WTC11 (cell line): ENCODE data around the gene ACOXL.

Experiments
- AFF4 ChIP-seq: sonication (generic); formaldehyde crosslinking; IDR thresholded peaks from 2 replicates; pipeline ENCODE4 v1.8.1; 2023; ENCODE audit warnings: mild to moderate bottlenecking, missing genetic modification reagents, borderline replicate concordance
- ARID4B ChIP-seq: sonication (generic); formaldehyde crosslinking; IDR thresholded peaks from 2 replicates; pipeline ENCODE4 v1.8.0; 2023; ENCODE audit warnings: missing genetic modification reagents, mild to moderate bottlenecking, borderline replicate concordance
- ATF1 ChIP-seq: sonication (generic); formaldehyde crosslinking; IDR thresholded peaks from 2 replicates; pipeline ENCODE4 v1.8.1; 2023; ENCODE audit warnings: mild to moderate bottlenecking, moderate library complexity, missing genetic modification reagents
- ATF3 ChIP-seq: sonication (generic); formaldehyde crosslinking; conservative IDR thresholded peaks from 2 replicates; pipeline ENCODE4 v1.8.1; 2022; ENCODE audit warnings: mild to moderate bottlenecking, missing genetic modification reagents
- CREB1 ChIP-seq: sonication (generic); formaldehyde crosslinking; IDR thresholded peaks from 2 replicates; pipeline ENCODE4 v1.8.0; 2023; ENCODE audit warnings: mild to moderate bottlenecking, missing genetic modification reagents
- CREM ChIP-seq: sonication (generic); formaldehyde crosslinking; IDR thresholded peaks from 2 replicates; pipeline ENCODE4 v1.8.1; 2022; ENCODE audit warnings: mild to moderate bottlenecking, missing genetic modification reagents, moderate library complexity
- CTCF ChIP-seq: fragments of 200-600 bp; IDR thresholded peaks from 2 replicates; pipeline ENCODE4 v1.8.0; 2022; ENCODE audit warnings: antibody characterized with exemption
- E2F1 ChIP-seq: sonication (generic); formaldehyde crosslinking; IDR thresholded peaks from 2 replicates; pipeline ENCODE4 v1.8.0; 2022; ENCODE audit warnings: mild to moderate bottlenecking, missing genetic modification reagents
- E2F4 ChIP-seq: sonication (generic); formaldehyde crosslinking; IDR thresholded peaks from 2 replicates; pipeline ENCODE4 v1.8.1; 2022; ENCODE audit warnings: low read depth, mild to moderate bottlenecking, moderate library complexity, missing genetic modification reagents, borderline replicate concordance
- E2F5 ChIP-seq: sonication (generic); formaldehyde crosslinking; IDR thresholded peaks from 2 replicates; pipeline ENCODE4 v1.8.1; 2022; ENCODE audit warnings: mild to moderate bottlenecking, moderate library complexity, missing genetic modification reagents
- NFYB ChIP-seq: sonication (generic); formaldehyde crosslinking; conservative IDR thresholded peaks from 2 replicates; pipeline ENCODE4 v1.8.0; 2022; ENCODE audit warnings: low read depth, missing genetic modification reagents
- RELA ChIP-seq: sonication (generic); formaldehyde crosslinking; IDR thresholded peaks from 2 replicates; pipeline ENCODE4 v1.8.1; 2022; ENCODE audit warnings: missing genetic modification reagents, mild to moderate bottlenecking, borderline replicate concordance
- TP53 ChIP-seq: sonication (generic); formaldehyde crosslinking; IDR thresholded peaks from 2 replicates; pipeline ENCODE4 v1.8.1; 2023; ENCODE audit warnings: mild to moderate bottlenecking, missing genetic modification reagents
- ZNF416 ChIP-seq: fragments of 250-450 bp; sonication (Bioruptor Pico); IDR thresholded peaks from 2 replicates; pipeline ENCODE4 v1.9.0; 2021; ENCODE audit warnings: mild to moderate bottlenecking, inconsistent platforms

GRCh38 chr2:111062417-111062816, 330.0 kb downstream of the ACOXL start:
- TF ChIP-seq E2F4 (CRISPR knock-in tag) (no peak), CTCF (no peak), ATF1 (CRISPR knock-in tag) (no peak), CREM (no peak), ARID4B (CRISPR knock-in tag) (no peak), AFF4 (CRISPR knock-in tag) (no peak), E2F5 (CRISPR knock-in tag) (no peak), E2F1 (CRISPR knock-in tag) (no peak), ATF3 (CRISPR knock-in tag) (no peak), ZNF416 (CRISPR knock-in tag) (no peak), TP53 (CRISPR knock-in tag) (no peak), RELA (CRISPR knock-in tag) (no peak), CREB1 (CRISPR knock-in tag) (no peak), NFYB (CRISPR knock-in tag) (no peak)
